AG09309 (cell line): Measurements from ENCODE around the gene NARF.

Source experiments
- DNase-seq: peaks from one replicate; pipeline ENCODE4 v3.0.0-alpha.2; 2010; ENCODE audit warnings: low read depth
- H3K4me3 ChIP-seq: 2 replicates; pipeline ENCODE4 v1.5.1; 2011; ENCODE audit warnings: mild to moderate bottlenecking, low read depth, low read length, moderate library complexity; ENCODE audit not compliant: control insufficient read depth
- CTCF ChIP-seq: IDR thresholded peaks from 2 replicates; pipeline ENCODE4 v1.5.1; 2011; ENCODE audit warnings: mild to moderate bottlenecking, low read depth, low read length, inconsistent platforms; ENCODE audit not compliant: insufficient read depth, control insufficient read depth; ENCODE audit errors: missing control alignments

The NARF gene

GRCh38 chr17:82442643-82443464 lies 15.7 kb upstream of the NARF start:
- no peak for DNase-seq
- TF ChIP-seq CTCF, result no peak
- no peak overlapping the region for H3K4me3 ChIP-seq

- TF ChIP-seq CTCF, result no peak
- no peak overlapping the region for H3K4me3 ChIP-seq
- DNase-seq, result no peak
Measured at GRCh38 chr17:82443465-82444283, 14.9 kb upstream of the NARF start.

- no peak overlapping the region for H3K4me3 ChIP-seq
- DNase-seq, result no peak
- no peak for TF ChIP-seq CTCF
Measured at GRCh38 chr17:82444284-82444893, 14.2 kb upstream of the NARF start.

GRCh38 chr17:82444941-82445521 lies 13.5 kb upstream of the NARF start:
- DNase-seq, result no peak
- TF ChIP-seq CTCF, result no peak
- no peak overlapping the region for H3K4me3 ChIP-seq

- no peak overlapping the region for H3K4me3 ChIP-seq
Measured at GRCh38 chr17:82445542-82445941, 13.0 kb upstream of the NARF start.

GRCh38 chr17:82446124-82446523 lies 12.4 kb upstream of the NARF start:
- DNase-seq, result no peak
- no peak for TF ChIP-seq CTCF
- no peak overlapping the region for H3K4me3 ChIP-seq

More at GRCh38 chr17:82445542-82445941, 13.0 kb upstream of the NARF start:
- no peak for TF ChIP-seq CTCF
- DNase-seq, result no peak
